H7 (cell line): ENCODE data around the gene TLL2. TPM values are rescaled to one million over a fixed set of nuclear protein-coding genes. Genes with fewer than 3 reads are reported as not detected.

Experiments
- DNase-seq: peaks from one replicate; pipeline ENCODE4 v3.0.0; 2012
- H3K27me3 ChIP-seq: 2 replicates; pipeline ENCODE4 v1.6.0; 2011; ENCODE audit warnings: mild to moderate bottlenecking, low read length; ENCODE audit not compliant: control insufficient read depth, insufficient read depth
- H3K36me3 ChIP-seq: replicated peaks from 2 replicates; pipeline ENCODE4 v1.5.1; 2011; ENCODE audit warnings: low read length; ENCODE audit not compliant: control insufficient read depth, insufficient read depth
- H3K4me3 ChIP-seq: 2 replicates; pipeline ENCODE4 v1.5.1; 2011; ENCODE audit warnings: low read depth, mild to moderate bottlenecking, control low read depth, low read length, moderate library complexity; ENCODE audit not compliant: insufficient read depth
- total RNA-seq: library from RNA; depleted of rRNA; stranded (reverse); fragments of >200 nt; shearing (Covaris generic); gene quantifications from 2 replicates; pipeline ENCODE4 v1.2.3, GENCODE V29; 2014

Gene TLL2
- total RNA-seq, 1 experiment from 2014 or later, result 2.5 TPM

DNA sequence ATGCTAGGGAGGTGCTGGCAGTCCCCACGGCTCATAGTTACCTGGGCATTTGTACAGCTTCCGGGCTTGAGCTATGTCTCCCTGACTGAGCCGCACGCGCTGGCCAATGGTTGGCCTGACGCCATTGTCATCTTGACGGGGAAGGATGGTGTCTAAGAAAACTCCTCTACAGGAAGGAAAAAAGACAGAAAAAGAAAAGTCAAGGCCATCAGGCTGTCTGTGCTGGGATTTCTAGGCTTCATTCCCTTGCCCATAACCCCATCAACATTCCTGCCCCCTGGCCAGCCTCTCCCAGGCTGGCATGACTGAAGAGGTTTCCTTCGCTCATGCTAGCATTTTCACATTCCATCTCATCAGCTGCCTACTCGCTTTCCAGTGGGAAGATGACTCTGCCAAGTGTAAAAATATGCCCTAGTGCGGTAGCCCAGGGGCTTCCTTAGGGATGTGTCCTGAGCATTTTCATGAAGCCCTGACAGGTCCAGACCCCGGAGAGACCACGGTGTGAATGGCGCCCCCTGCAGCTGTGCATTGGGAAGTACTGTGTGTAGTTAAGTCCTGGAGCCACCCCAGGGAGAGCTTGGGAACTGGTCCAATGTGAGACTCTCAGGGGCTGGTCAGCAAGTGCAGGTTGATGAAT lies 100.5 kb downstream of the TLL2 start:
- H3K4me3 ChIP-seq, result no peak overlapping the region
- H3K36me3 ChIP-seq, result no peaks in the 10 kb centered on the region
- H3K27me3 ChIP-seq, result no peaks in the 10 kb centered on the region
- DNase-seq, result peak; percentile 57

- DNase-seq, result no peak
- no peak overlapping the region for H3K4me3 ChIP-seq
- H3K27me3 ChIP-seq, result no peaks in the 10 kb centered on the region
- no peaks in the 10 kb centered on the region for H3K36me3 ChIP-seq
These were observed 101.9 kb downstream of the TLL2 start for GRCh38 chr10:96411716-96412320.

DNA sequence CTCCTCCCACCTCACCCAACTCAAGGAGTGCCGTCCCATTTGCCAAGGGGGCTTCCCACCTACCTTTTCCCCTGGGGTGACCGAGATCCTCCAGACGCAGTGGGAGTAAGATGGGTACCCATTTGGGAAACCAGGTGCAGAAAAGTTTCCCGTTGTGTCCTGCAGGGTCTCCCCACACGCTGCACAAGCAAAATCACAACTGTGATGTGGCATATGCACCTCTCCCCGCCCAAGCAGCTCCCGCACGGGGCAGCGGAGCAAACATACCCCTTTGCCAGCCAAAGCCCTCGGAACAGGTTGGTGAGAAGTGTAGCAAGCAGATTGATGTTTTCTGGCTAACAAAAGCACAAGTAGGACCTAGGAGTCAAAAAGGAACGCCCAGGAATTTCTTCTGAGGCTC lies 103.4 kb downstream of the TLL2 start:
- H3K27me3 ChIP-seq, result no peaks in the 10 kb centered on the region
- no peak for DNase-seq
- H3K36me3 ChIP-seq, result no peaks in the 10 kb centered on the region
- no peak overlapping the region for H3K4me3 ChIP-seq

DNA sequence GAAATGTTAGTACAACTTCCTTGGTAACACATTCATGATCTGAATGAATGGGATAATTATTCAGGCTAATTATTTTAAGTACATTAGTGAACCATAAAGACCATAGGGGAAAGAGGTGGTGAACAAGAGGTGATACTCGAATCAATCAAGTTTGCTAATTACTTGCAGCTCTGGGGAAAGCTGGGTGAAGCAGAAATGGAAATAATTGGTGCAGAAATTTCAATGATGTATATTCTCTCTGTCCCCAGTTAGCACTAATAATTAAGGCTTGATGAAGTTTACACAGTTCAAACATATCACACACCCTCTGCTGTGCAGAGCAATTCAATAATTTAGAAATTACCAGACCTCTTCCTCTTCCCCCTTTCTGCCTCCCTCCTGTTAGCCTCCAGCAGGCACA lies 105.5 kb downstream of the TLL2 start:
- no peaks in the 10 kb centered on the region for H3K27me3 ChIP-seq
- H3K36me3 ChIP-seq, result no peaks in the 10 kb centered on the region
- DNase-seq, result no peak
- no peak overlapping the region for H3K4me3 ChIP-seq

DNA sequence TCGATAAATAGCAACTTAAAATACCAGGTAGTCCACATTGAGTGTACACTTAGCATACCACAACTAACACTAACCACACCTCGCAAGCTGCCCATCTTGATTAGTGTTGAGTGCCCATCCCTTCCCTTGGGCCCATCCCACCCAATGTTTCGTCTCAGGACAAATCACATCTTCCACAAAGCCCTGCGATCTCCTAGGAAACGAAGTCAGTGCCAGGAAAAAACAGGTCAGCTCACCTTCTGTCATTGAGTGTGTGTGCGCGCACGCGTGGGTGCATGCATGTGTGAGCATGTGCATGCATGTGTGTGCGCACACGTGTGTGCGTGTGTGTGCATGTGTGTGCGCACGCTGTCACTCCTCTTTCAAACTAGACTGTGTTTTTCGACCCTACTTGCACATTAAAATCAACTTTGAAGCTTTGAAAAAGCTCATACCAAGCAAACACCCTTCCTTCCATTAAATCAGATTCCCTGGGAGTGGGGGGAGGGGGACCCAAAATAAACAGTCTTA lies 106.1 kb downstream of the TLL2 start:
- no peak for DNase-seq

DNA sequence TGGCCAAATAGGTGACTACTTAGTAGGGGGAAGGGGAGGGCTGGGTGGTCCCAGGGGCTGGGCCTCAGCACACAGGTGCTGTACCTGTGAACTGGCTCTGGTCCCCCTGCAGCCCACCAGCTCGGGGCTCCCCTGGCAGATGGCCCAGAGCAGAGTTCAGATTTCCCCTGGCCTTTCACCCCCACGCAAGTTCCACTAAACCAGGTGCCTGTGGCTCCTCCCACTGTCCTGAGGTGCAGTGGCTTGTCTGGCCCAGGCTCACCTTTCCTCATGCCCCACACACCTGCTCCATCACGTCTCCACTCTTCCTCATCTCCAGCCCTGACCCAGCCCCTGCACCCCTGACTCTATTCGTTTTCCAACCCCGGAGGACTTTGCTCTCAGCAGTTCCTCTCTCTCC lies 107.6 kb downstream of the TLL2 start:
- DNase-seq, result no peak
- Histone ChIP-seq H3K27me3 (no peaks in the 10 kb centered on the region), H3K36me3 (no peaks in the 10 kb centered on the region), H3K4me3 (no peak overlapping the region)

More for the DNA sequence above, 106.1 kb downstream of the TLL2 start:
- H3K4me3 ChIP-seq, result no peak overlapping the region
- H3K27me3 ChIP-seq, result no peaks in the 10 kb centered on the region
- no peaks in the 10 kb centered on the region for H3K36me3 ChIP-seq

- DNase-seq, result peak; percentile 46
- Histone ChIP-seq H3K27me3 (no peaks in the 10 kb centered on the region), H3K4me3 (no peak overlapping the region), H3K36me3 (no peaks in the 10 kb centered on the region)
These were observed 111.1 kb downstream of the TLL2 start for GRCh38 chr10:96402417-96403305.

GRCh38 chr10:96401036-96401435 lies 112.7 kb downstream of the TLL2 start:
- peak; percentile 27 for DNase-seq
- no peaks in the 10 kb centered on the region for H3K27me3 ChIP-seq
- H3K4me3 ChIP-seq, result no peak overlapping the region
- no peaks in the 10 kb centered on the region for H3K36me3 ChIP-seq

DNA sequence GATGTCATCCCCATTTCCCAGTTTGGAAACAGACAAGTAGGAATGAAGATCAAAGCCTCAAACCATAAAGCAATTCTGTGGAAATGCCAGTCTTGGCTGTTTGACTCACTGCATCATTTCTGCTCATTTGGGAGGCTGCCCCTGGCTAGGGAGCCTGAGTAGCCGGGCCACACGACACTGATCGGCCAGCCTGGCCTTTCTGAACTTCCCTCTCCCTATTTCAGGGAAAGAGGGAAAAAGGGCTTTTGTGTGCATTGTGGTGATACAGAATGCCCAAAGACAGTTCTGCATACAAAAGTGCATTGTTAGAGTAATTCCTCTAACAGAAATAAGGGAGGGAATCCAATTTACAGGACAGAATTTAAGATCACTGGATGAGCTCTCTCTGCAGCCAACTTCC lies 113.3 kb downstream of the TLL2 start:
- Histone ChIP-seq H3K4me3 (no peak overlapping the region), H3K36me3 (no peaks in the 10 kb centered on the region), H3K27me3 (no peaks in the 10 kb centered on the region)
- DNase-seq, result no peak

DNA sequence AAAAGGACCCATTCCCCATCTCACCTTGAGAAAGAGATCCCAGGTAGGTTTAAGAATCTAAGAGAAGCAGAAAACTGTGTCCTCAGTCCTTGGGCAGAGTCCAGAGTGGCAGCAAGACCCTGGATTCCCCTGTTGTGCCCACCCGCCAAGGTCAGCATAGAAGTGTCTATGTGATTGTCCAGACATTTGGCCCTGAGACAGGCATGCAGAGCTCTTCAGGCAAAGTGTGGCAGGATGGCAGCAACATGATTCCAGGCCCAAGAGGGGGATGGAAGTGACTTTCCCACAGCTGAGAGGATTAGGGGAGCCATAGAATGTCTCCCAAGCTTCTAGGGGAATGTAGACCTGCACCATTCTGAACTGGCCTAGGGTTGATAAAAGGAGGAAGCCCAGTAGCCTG lies 115.8 kb downstream of the TLL2 start:
- peak; percentile 6 for DNase-seq
- no peaks in the 10 kb centered on the region for H3K36me3 ChIP-seq
- H3K4me3 ChIP-seq, result no peak overlapping the region
- H3K27me3 ChIP-seq, result no peaks in the 10 kb centered on the region

- no peaks in the 10 kb centered on the region for H3K27me3 ChIP-seq
- H3K36me3 ChIP-seq, result no peaks in the 10 kb centered on the region
- no peak overlapping the region for H3K4me3 ChIP-seq
- DNase-seq, result peak; percentile 93
These were observed 117.5 kb downstream of the TLL2 start for GRCh38 chr10:96395931-96396877.

- Histone ChIP-seq H3K36me3 (no peaks in the 10 kb centered on the region), H3K27me3 (no peaks in the 10 kb centered on the region), H3K4me3 (no peak overlapping the region)
- DNase-seq, result no peak
These were observed 123.3 kb downstream of the TLL2 start for GRCh38 chr10:96390460-96390864.

GRCh38 chr10:96389785-96390184 lies 123.9 kb downstream of the TLL2 start:
- Histone ChIP-seq H3K36me3 (no peaks in the 10 kb centered on the region), H3K27me3 (no peaks in the 10 kb centered on the region), H3K4me3 (no peak overlapping the region)
- DNase-seq, result no peak

- no peak for DNase-seq
- no peaks in the 10 kb centered on the region for H3K27me3 ChIP-seq
- H3K4me3 ChIP-seq, result no peak overlapping the region
- no peaks in the 10 kb centered on the region for H3K36me3 ChIP-seq
These were observed 126.1 kb downstream of the TLL2 start for GRCh38 chr10:96387601-96388000.
